HG02870 (cell line): ENCODE data around the gene GATAD2A.
"Not testable (repeated sequence)": the region's sequence is repeated elsewhere in the genome, so short reads cannot be mapped to it uniquely, and the experiment has no call there.

Experiments
- ATAC-seq: cut with Tn5 transposase; IDR thresholded peaks from one replicate; pipeline ENCODE4 v1.9.1; 2021; ENCODE audit warnings: mild to moderate bottlenecking, moderate library complexity; ENCODE audit not compliant: unreplicated experiment

Gene GATAD2A

DNA sequence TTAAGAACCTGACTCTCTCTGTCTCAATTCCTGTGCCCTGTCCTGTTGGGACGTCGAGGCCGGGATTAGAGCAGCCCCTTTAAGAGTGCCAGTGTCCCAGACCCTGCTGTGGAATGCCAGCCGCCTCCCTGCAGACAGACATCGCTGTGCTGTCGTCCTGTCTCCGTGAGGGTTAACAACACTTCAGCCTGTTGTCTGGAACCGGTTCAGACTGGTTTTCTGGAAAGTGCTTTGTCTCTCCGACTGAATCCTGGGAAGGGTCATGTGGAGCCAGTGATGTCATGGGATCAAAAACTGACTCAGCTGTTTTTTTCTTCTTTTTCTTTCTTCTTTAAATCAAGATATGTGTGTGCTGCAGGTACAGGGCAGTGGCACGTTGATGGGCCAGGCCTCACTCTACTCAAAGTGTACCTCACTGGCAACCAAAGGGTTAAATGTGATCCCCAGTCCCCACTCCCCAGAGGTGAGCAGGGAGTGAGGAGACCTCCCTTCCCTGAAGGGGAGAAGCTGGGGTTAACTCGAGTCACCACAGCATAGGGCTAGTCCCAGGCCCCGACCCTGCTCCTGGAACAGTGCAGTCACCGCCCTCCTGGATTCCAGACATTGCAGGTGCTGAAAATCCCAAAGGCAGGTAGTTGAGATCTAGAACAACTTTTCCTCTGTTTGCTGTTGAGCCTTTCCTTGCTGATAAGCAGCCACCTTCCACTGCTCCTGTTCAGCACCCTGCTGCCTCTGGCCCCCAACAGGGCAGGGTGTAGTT is 59.0 kb downstream of the GATAD2A start:
- no peak for ATAC-seq

DNA sequence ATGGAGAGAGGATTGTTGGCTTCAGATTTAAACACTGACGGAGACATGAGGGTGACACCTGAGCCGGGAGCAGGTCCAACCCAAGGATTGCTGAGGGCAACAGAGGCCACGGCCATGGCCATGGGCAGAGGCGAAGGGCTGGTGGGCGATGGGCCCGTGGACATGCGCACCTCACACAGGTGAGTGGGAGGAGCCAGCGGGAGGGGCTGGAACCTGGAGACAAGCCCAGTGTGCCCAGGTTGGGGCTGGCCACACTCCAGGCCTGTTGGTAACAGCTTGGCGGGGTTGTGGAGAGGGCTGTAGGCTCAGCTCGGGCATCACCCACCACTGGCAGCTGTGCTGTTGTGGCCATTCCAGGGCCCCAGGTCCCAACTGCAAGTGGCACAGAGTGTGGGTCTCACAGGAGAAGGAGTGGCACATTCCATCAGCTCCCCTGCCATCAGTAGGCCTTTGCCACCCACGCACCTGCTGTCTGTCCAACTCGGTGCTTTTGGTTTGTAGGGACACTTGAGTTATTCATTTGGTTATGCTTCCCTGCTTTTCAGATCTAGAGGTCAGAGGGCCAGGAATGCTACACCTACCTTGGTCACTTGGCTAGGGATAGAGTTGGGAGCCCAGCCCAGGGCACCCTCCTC is 60.1 kb downstream of the GATAD2A start:
- no peak for ATAC-seq

DNA sequence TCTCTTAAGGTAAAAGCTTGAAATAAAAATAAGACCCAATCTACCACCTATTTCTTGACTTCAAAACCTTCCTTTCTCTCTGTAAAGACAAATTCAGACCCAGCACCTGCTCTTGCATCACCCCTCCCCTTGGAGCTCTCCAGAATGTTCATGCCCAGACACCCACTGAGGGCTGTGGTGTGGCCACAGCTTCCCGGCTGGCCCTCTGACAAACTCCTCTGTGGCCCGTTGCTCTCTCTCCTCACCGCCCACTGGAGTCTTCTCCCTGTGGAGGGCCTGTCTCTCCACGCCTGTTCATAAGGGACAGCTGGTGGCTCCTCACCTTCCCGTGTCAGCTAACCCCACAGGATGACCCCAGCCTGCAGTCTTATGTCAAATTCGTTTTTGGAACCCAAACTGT is 60.7 kb downstream of the GATAD2A start:
- no peak for ATAC-seq

DNA sequence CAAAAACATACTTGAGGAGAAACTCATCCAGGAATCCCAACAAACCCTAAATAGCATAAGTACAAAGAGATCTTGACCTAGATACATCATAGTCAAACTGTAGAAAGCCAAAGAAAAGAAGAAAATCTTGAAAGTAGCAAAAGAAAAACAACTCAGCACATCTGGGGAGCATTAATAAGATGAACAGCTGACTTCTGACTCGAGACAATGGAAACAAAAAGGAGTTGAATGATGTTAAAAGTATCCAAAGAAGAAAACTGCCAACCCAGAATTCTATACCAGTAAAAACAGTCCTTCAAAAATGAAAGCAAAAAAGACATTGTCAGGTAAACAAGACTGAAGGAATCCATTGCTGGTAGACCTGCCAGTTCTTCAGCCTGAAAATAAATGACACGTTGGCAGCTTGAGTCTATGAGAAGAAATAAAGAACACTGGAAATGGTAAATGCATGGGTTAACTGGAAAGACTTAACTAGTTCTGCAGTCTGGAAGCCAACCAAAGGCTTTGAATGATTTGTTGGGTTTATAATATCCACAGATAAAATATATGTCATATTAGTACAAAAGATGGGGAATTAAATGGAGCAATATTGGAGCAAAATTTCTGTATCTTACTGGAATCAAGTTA is 63.1 kb downstream of the GATAD2A start:
- ATAC-seq, result no peak

DNA sequence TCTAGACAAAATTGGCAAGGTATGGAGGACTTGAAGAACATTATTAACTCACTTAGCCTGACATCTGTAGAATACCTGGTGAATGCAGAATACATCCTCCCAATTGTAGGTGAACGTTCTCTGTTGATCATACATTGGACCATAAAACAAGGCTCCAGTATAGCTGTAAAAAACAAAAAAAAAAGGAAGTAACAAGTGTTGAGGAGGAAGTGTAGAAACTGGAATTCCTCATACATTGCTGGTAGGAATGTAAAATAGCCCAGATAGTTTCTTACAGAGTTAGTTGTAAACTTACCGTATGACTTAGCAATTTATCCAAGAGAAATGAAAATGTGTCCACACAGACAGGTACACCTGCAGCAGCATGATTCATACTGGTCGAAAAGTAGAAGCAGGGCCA is 65.1 kb downstream of the GATAD2A start:
- ATAC-seq, result no peak

DNA sequence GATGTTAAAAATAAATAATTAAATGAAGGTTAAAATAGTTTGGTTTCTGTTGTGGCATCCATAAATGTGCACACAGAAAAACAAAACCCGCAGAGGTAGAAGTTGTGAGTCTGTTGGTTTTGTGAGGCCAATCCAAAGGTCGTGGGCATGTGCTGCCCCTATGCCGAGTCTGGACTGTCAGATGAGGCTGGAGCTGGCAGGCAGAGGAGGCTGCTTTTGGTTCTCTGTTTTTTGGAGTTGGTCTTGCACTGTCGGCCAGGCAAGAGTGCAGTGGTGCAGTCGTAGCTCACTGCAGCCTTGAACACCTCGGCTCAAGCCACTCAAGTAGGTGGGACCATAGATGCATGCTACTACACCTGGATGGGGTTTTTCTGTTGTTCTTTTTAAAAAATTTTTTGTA is 66.2 kb downstream of the GATAD2A start:
- ATAC-seq, result no peak

DNA sequence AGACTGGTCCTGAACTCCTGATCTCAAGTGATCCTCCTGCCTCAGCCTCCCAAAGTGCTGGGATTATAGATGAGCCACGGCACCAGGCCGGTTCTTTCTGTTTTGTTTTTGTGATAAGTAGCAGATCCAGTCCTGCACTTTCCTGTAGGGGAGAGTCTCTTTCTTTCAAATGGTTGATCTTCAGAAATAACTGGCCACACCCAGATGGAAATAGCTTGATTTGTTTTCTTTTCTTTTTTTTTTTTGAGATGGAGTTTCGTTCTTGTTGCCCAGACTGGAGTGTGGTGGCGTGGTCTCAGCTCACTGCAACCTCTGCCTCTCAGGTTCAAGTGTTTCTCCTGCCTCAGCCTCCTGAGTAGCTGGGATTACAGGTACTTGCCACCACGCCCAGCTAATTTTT is 66.6 kb downstream of the GATAD2A start:
- not testable (repeated sequence) for ATAC-seq

DNA sequence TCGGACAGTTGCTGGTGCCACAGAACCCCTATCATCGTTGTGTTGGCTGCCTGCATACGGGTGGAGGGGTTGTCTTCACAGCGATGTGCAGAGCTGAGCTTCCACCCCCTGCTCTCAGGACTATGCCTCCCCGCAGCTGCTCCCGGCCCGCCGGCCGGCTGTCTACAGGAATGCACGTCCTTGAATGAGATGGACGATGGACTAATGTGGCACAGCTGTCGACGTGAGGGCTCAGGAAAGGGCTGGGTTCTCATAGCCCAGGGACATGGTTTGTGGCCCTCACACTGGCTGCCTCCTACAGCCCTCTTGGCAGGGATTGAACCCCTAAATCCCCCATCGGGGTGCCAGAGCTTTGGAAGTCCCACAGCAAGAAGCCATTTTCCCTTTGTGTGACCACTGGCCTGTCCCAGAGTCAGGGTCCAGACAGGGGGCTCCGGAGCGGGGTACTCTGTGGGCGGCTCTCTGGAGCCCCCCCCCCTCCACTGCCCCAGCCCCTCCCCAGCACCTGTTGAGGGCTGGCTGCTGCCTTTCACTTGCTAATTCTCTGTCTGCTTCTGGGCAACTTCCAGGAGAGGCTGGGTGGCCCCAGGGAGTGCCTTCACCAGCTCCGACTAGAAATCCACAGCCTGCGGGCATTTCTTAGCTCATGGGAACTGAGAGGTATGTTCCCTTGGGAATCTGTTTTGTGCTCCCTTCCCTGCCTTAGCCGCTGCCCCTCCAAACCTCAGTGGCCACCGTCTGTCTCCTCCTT is 69.7 kb downstream of the GATAD2A start:
- ATAC-seq, result no peak

DNA sequence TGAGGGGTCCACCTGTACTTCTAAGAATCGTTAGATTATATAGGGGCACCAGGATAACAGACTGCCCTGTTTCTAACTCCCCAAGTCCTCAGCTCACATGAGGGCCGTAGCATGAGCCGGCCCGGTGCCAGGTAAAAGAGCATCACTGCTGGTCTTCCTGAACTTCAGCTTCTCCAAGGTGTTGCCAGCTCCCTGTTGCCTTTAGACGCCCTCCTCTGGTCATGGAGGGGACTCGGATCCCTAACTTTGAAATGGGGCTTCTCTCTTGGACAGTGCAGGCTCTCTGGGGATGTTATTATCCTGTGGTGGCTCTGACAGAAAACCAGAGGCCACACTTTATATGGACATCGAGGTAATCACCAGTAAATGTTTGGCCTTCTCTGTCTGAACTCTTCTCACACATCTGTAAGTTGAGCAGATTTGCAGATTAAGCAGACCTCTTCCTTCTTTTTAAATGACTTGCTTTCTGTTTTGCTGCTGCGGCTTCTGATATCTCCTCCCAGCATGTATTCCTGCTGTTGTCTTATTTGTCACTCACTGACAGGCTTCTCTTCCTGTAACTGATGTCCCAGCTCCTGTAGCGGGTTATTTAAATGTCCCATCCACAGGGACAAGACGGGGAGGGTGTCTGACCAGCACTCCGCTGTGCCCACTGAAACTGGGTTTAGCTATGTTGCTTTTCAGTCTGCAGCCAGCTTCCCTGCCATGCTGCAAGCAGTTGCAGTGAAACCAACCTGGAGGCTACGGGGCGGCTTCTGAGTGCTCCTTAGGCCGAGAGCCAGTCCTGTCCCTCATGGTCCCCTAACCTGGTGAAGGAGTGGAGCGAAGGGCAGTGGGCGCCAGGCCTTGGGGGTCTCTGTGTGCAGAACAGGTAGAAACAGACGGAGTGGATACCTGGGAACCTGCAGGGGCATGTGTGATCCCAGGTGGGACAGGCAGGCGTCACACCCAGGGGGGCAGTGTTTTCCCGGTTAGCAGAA is 70.7 kb downstream of the GATAD2A start:
- no peak for ATAC-seq

DNA sequence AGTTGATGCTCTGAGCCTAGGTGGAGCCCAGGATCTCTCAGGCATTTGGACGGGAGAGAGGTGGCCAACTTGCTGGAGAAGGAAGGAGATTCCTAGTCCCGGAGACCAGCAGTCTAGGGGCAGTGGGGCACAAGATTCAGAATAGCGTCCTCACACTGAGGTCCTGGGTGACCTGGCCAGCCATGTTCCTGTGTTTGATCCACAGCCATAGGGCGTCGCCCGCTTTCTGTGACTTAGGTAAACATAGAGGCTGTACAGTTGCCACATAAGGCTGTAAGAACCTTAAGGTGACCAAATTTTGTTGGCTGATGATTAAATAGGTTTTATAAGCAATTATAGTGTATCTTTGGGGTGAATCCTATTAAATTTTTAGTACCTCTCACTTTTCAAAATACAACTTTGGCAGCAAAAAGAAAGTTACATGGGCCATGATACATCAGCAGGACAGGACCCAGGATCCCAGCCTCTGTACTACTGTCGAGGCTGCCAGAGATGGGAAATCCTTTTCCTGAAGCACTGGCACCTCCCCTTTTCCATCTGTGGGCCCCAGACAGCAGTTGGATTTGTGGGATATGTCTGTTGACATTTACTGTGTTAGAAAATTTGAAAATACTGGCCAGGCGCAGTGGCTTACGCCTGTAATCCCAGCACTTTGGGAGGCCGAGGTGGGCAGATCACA is 72.4 kb downstream of the GATAD2A start:
- ATAC-seq, result no peak

DNA sequence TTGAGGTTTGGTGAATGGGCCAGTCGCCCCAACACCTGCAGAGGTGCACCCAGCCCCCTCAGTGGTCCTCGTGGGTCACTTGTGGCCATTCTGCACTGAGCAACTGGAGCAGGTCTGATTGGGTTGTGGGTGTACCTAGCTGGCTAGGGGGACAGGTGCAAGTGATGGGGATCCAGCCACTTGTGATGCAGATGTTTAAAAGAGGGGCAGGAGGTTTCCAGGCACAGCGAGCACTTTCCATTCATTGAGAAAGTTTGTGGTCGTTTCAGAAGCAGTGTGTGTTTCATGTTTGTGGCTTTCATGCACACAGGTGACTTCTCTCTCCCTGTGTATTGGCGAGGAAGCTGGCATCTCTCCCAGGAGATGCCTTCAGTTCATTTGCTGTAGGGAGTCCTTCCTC is 75.2 kb downstream of the GATAD2A start:
- peak; percentile 55 for ATAC-seq

DNA sequence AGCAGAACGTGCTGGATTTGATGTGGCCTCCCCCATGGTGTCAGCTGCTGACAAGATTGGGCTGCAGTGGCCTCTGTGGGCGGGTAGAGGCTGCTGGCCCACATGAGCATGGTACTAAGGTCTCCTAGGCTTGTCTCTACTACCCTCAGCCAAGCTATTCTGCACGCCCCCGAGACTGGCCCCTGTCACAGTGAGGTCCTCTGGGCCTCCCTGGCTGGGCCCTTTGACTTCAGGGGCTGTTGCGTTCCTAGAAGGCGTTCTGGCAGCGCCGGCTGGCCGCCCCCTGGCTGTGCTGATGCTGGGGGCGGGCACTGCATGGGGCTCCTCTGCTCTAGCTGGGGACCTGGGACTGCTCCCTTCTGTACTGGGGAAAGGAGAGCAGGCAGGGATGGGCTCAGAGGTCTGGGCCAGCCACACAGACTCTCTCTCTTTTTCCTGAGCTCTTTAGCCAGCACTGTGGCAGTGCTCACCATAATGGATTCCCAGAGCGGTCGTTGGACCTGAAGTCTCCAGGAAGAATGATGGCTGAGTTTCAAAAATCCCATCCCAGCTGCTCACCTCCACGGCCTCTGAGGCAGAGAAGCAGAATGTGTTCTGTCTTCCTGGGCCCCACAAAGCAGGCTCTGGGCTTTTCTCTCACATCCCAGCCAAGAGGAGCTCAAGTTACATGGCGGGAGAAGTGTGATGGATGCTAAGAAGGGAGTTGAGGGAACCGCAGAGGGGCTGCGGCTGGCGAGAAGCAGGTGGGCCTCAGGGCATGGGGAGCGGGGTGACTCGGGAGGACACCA is 77.5 kb downstream of the GATAD2A start:
- ATAC-seq, result no peak

DNA sequence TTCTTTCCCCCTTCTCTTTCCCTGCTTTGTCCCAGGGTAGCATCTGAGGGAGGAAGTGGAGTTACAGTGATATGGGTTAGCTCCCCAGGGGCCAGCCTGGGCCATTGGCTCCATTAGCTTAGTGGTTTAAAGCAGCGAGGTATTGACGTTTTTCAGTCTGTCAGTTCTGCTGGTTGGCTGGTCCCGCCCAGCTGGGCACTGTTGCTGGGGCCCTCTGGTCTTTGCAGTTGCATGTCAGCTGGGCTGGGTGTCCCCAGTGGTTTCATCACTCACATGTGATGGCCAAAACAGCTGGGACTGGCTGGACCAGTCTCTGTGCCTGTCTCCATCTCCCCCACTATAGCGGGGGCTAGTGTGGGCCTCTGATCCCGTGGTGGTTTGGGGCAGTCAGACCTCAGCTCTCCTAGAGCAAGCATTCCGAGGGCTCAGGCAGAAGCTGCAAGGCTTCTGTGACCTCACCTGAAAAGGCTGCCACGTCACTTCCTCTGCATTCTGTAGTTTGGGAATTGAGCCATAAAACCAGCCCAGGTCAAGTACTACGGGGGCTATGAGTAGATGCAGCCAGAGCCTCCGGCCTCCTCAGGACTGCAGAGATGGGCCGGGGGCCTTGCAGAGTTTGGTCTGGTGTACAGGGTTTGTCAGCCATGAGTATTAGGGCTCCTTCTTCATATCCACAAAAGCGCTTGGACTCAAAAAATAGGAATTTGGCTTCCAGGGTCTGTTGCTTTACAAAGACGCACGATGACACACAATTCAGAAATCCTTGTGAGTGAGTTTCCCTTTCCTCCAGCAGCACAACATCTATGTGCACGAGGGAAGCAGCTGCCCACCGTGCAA is 79.9 kb downstream of the GATAD2A start:
- no peak for ATAC-seq

DNA sequence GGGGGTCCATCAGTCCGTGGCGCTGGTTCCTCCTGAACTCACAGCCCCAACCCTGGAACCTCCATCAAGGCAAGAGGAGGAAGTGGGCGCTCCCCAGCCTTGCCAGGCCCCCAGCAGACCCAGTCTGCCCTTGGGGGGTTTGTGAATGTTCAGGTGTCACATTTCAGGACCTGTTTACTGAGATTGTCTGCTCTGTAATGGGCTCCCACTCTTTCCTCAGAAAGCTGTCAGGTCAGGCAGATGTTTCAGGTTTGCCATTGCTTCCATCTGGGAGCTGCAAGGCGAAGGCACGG is 80.5 kb downstream of the GATAD2A start:
- no peak for ATAC-seq

DNA sequence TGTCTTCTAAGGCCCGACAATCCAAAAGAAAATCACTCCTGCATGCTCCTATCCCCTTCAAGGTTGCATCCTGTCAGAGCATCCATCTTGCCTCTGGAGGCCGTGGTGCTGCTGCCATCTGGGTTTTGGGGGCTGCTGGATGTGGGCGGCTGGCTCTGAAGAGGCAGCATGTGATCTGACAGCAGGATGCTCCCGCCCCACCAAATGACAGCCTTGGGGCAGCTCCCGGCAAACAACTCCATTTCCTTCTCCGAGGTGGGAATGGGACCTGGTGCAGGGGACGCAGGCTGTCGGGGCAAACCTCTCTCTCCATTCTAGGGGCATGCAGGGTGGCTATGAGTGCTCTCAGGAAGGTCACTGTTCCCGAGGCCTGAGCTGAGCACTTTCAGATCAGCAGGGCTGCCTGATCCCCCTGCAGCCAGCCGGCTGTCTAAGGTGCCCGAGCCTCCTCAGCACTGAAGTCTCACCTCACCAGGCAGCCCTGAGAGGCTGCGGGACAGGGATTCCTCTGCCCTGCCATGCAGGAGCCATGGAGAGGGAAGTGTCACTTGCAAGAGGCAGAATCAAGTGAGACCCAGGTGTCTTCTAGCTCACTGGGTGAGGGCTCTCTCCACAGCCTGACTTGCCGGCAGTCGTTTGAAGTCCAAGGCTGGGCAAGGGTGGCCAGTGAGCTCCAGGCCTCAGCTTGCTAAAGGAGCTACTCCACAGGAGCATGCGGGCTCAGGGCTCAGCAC is 81.0 kb downstream of the GATAD2A start:
- no peak for ATAC-seq

DNA sequence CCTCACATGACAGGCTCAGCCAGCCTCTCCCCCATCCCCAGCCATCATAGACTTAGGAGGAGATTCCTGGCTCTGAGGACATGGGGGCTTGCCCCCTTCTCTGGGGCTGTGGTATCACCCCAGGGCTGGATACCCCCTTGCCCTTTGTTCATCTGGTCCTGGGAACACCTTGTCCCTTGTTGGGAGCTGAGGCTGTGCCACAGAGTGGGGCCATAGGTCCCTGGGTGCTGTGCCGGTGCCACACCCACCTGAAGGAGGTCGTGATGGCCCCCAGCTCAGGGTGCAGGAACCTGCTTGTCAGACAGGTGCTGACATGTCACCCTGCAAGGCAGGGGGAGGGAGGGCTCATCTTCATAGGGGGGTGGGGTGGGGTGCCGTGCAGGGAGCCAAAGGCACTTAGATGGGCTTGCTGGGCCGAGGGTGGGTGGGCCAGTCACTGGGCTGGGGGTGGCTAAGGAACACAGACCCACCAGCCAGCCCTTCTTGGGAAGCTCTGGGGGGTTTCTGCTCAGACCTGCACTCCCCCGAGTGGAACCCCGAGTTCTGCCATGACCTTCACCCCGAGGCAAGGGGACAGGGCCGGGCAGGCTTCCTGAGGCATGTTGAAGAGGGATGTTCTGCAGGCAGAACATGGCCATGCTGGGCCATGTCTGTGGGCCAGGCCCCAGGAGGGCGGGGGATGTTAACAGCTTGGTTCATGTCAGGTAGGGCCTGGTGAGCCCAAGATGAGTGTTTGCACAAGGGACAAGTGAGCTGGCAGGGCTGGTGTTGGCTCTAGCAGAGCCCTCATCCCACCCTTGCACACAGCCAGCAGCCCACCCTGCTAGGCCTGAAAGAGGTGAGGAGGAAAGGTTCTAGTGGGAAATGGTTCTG is 81.8 kb downstream of the GATAD2A start:
- no peak for ATAC-seq
